Ishikawa (cell line): ENCODE results near the gene MLXIP.

Experiments used
- CEBPB ChIP-seq: IDR thresholded peaks from 2 replicates; pipeline ENCODE4 v1.6.1; 2012
- FOXM1 ChIP-seq: IDR thresholded peaks from 2 replicates; pipeline ENCODE4 v1.6.1; 2012; ENCODE audit warnings: low read depth, borderline replicate concordance
- RAD21 ChIP-seq: IDR thresholded peaks from 2 replicates; pipeline ENCODE4 v1.6.1; 2012; ENCODE audit warnings: low read depth
- REST ChIP-seq: IDR thresholded peaks from 2 replicates; pipeline ENCODE4 v1.6.1; 2012; ENCODE audit warnings: low read depth, mild to moderate bottlenecking

GRCh38 chr12:122057007-122057735 lies 21.4 kb upstream of the MLXIP start:
- no peak for TF ChIP-seq REST
- TF ChIP-seq FOXM1: no peak
- TF ChIP-seq CEBPB: no peak
- no peak for TF ChIP-seq RAD21
